NCI-H2107 treated with DMSO at 0.1 percent for 48 hours (cell line): Measurements from ENCODE around the gene MARCHF10.
"Not testable (repeated sequence)": the region's sequence is repeated elsewhere in the genome, so short reads cannot be mapped to it uniquely, and the experiment has no call there.

Experiments used
- DNase-seq: peaks from one replicate; lab custom pipeline; 2025; ENCODE audit not compliant: unreplicated experiment; lab: John Stamatoyannopoulos, UW

MARCHF10 gene

GRCh38 chr17:62700964-62701705 lies 107.0 kb downstream of the MARCHF10 start:
- DNase-seq, result no peak

- DNase-seq, result not testable (repeated sequence)
These were observed 109.7 kb downstream of the MARCHF10 start for GRCh38 chr17:62698459-62698858.

GRCh38 chr17:62696726-62697490 lies 111.2 kb downstream of the MARCHF10 start:
- no peak for DNase-seq

GRCh38 chr17:62696256-62696655 lies 111.9 kb downstream of the MARCHF10 start:
- no peak for DNase-seq

- not testable (repeated sequence) for DNase-seq
These were observed 112.9 kb downstream of the MARCHF10 start for GRCh38 chr17:62695093-62695738.

- no peak for DNase-seq
These were observed 114.3 kb downstream of the MARCHF10 start for GRCh38 chr17:62693616-62694409.

GRCh38 chr17:62692721-62693431 lies 115.2 kb downstream of the MARCHF10 start:
- no peak for DNase-seq

GRCh38 chr17:62692159-62692651 lies 115.9 kb downstream of the MARCHF10 start:
- no peak for DNase-seq

GRCh38 chr17:62691589-62691915 lies 116.6 kb downstream of the MARCHF10 start:
- DNase-seq, result not testable (repeated sequence)

- DNase-seq, result no peak
These were observed 117.8 kb downstream of the MARCHF10 start for GRCh38 chr17:62690168-62690897.

GRCh38 chr17:62689441-62690167 lies 118.5 kb downstream of the MARCHF10 start:
- DNase-seq, result no peak

- DNase-seq, result no peak
These were observed 119.5 kb downstream of the MARCHF10 start for GRCh38 chr17:62688398-62689160.

GRCh38 chr17:62687997-62688396 lies 120.1 kb downstream of the MARCHF10 start:
- DNase-seq, result no peak

- no peak for DNase-seq
These were observed 123.9 kb downstream of the MARCHF10 start for GRCh38 chr17:62684179-62684578.

GRCh38 chr17:62681939-62682381 lies 126.2 kb downstream of the MARCHF10 start:
- DNase-seq, result no peak

GRCh38 chr17:62681061-62681938 lies 126.8 kb downstream of the MARCHF10 start:
- DNase-seq, result no peak

GRCh38 chr17:62680541-62681052 lies 127.5 kb downstream of the MARCHF10 start:
- DNase-seq, result no peak
